HEK293 (cell line): ENCODE results near the gene OSBPL10.

Experiments
- ZNF121 ChIP-seq: fragments of 450-650 bp; formaldehyde crosslinking; IDR thresholded peaks from 2 replicates; pipeline ENCODE4 v1.5.1; 2016; ENCODE audit warnings: missing biosample characterization, missing genetic modification characterization
- ZNF830 ChIP-seq: fragments of 450-650 bp; IDR thresholded peaks from 2 replicates; pipeline ENCODE4 v1.5.0; 2018; ENCODE audit warnings: missing biosample characterization, missing genetic modification characterization, low read depth, mild to moderate bottlenecking, moderate library complexity

GRCh38 chr3:31664031-31664430 lies 317.0 kb downstream of the OSBPL10 start:
- TF ChIP-seq ZNF830 (tag by site-specific recombination) = no peak
- no peak for TF ChIP-seq ZNF121 (tag by site-specific recombination)
